ENCODE measurements around the gene PLEKHG4B.
A peak's percentile ranks its signal among the peaks of the same experiment; 100 is the strongest.
"Not testable (repeated sequence)": the region's sequence is repeated elsewhere in the genome, so short reads cannot be mapped to it uniquely, and the experiment has no call there.

PLEKHG4B gene

DNA sequence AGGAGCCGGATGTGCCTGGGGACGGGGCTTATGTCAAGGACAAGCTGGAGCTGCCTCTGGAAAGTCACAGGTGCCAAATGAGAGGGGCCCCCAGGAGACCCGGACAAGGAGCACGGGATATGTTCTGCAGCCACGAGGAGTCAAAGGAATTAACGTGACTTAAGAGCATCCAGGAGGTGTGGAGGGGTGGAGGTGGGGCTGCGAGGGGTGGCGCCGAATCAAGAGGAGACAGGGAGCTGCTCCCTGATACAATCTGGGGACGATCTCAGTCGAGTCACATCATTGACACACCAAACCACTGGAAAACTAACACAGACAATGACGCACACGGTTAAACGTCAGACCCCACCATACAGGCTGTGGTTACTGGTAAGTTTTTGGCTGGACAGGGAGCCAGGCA lies 115.6 kb downstream of the PLEKHG4B start:
- Mint-ChIP-seq H3K4me3 (no peak overlapping the region), H3K27ac (no peak overlapping the region), H3K36me3 (ENCODE audit: low read depth) (peaks cover 22% of the 10 kb centered on the region), H3K27me3 (ENCODE audit: low read depth) (no peaks in the 10 kb centered on the region), H3K9me3 (no peaks in the 10 kb centered on the region), H3K4me1 (ENCODE audit: low read depth) (peaks cover 9% of the 10 kb centered on the region)
- DNase-seq (ENCODE audit: low spot score), result no peak

DNA sequence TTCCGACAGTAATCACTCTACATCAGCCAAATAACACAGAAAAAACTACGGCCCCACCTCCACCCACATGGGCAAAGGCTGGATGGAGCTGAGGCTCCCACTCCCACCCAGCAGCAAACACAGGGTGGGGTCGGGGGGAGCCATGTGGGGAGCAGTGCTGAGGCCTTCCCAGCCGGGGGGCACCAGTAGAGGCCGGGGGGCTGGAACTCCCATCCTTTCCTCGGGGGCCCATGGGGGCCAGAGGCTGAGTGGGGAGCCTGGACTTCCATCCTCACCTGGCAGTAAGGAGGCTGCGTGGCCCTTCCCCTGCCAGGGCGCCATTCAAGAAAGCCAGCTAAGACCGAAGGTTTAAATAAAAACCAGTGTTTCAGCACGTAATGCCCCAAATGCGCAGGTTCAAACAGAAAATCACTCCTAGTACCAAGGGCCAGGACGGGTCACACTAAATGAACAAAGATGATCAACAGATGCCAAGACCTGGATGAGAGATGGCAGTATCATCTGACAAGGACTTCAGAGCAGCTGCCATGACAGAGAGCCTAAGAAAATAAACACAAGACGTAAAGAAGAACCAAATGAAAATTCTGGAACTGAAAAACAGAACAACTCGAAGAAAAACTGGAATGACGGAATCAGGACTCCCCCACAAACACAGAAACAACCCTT lies 116.6 kb downstream of the PLEKHG4B start:
- H3K27ac Mint-ChIP-seq, result no peak overlapping the region
- no peak overlapping the region for H3K4me3 Mint-ChIP-seq
- peaks cover 23% of the 10 kb centered on the region for H3K36me3 Mint-ChIP-seq (ENCODE audit: low read depth)
- H3K9me3 Mint-ChIP-seq, result no peaks in the 10 kb centered on the region
- no peak for DNase-seq (ENCODE audit: low spot score)
- peaks cover 9% of the 10 kb centered on the region for H3K4me1 Mint-ChIP-seq (ENCODE audit: low read depth)
- H3K27me3 Mint-ChIP-seq (ENCODE audit: low read depth), result no peaks in the 10 kb centered on the region

DNA sequence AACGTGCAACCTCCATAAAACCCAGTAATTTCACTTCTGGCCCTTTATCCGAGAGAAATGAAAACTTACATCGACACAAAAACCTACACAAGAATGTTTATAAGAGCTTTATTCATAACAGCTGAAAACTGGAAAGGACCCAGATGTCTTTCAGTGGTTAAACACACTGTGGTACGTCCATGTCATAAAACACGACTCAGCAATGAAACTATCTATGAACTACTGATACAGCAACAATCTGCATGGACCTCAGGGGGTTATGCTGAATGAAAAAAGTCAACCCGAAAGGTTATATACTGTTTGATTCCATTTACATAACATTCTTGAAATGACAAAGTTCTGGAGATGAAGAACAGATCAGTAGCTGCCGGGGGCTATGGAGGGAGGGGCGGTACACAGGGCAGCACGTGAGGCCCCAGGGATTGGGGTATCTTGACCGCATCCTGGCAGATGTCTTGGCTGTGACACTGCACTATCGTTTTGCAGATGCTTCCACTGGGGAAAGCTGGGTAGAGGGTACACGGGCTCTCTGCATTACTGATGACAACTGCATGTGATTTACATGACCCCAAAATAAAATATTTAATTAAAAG lies 121.9 kb downstream of the PLEKHG4B start:
- no peak for DNase-seq (ENCODE audit: low spot score)
- Mint-ChIP-seq H3K9me3 (no peaks in the 10 kb centered on the region), H3K27me3 (ENCODE audit: low read depth) (no peaks in the 10 kb centered on the region), H3K4me3 (no peak overlapping the region), H3K4me1 (ENCODE audit: low read depth) (peaks cover 30% of the 10 kb centered on the region), H3K27ac (peak overlapping the region; percentile 39), H3K36me3 (ENCODE audit: low read depth) (peaks cover 26% of the 10 kb centered on the region)

DNA sequence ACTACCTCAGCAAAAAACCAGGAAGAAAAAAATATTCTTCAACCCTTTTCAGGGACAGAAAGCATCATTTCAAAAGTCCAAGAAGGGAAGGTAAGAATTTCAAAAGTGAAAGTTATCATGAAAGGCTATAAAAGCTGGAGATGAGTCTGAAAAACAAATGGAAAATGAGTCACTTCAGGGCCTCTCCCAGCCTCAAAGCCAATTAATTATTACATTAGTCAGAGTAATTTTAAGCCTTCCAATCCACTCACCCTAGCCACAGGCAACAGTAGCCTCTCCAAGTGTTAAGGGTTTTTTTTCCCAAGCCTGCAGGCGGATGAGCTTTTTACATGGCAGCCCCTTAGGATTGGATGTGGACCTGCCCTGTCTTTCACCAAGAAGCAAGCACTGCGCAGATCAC lies 123.3 kb downstream of the PLEKHG4B start:
- not testable (repeated sequence) for H3K27me3 Mint-ChIP-seq (ENCODE audit: low read depth); H3K9me3 Mint-ChIP-seq
- Mint-ChIP-seq H3K4me1 (ENCODE audit: low read depth) (peaks cover 24% of the 10 kb centered on the region), H3K36me3 (ENCODE audit: low read depth) (peaks cover 30% of the 10 kb centered on the region), H3K4me3 (peak overlapping the region; percentile 50), H3K27ac (peak overlapping the region; percentile 74)
- DNase-seq (ENCODE audit: low spot score), result peak; percentile 18

DNA sequence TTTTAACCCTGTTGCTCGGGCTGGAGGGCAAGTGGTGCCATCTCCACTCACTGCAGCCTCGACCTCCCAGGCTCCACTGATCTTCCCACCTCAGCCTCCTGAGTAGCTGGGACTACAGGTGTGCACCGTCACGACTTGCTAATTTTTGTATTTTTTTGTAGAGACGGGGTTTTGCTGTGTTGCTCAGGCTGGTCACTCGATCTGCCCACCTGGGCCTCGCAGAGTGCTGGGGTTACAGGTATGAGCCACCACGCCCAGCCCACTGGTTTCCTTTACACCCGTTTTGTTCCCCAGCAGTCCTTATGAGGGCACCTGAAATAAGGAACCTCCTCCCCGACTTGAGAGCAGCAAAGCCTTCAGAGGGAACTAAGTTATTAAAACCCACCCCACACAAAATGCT lies 124.1 kb downstream of the PLEKHG4B start:
- not testable (repeated sequence) for H3K27me3 Mint-ChIP-seq (ENCODE audit: low read depth); DNase-seq (ENCODE audit: low spot score); H3K9me3 Mint-ChIP-seq
- Mint-ChIP-seq H3K27ac (peak overlapping the region; percentile 74), H3K36me3 (ENCODE audit: low read depth) (peaks cover 32% of the 10 kb centered on the region), H3K4me1 (ENCODE audit: low read depth) (peaks cover 27% of the 10 kb centered on the region), H3K4me3 (peak overlapping the region; percentile 50)

DNA sequence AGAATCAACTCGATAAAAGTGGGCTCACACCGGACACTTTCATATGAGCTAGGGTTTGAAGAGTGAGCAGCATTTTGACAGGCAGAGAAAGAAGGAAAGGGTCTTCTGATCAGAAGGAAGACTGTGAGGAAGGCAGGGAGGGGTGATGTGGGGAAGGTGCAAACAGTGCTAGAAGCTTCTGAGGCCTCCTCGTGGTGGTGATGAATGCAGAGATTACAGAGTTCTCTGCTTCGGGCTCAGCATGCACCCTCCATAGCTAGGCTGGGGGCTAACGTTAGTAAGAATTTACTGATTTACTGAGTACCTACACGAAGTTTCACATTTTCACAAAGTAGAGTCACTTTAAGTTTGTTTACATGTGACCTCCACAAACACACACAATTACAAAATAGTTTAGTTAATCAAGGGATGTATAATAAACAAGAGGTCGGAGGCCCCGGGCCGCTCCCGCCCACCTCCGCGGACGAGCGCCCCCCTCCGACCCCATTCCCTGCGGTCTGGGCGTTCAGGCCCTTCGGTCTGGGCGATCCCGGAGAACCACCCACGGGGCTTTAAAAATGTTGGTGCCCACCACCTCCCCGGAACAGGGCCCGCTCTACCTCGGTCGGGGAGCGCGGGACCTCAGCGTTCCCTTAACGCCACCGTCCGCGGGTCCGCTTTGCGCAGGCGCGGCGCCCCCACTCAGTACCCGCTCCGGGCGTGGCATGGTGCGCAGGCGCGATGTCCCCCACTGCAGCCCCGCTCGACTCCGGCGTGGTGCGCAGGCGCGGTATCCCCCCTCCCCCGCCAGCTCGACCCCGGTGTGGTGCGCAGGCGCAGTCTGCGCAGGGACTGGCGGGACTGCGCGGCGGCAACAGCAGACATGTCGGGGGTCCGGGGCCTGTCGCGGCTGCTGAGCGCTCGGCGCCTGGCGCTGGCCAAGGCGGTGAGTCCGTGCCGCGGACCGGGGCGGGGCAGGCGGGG lies 125.8 kb downstream of the PLEKHG4B start, which contains the start of the genes CCDC127 and SDHA:
Gene CCDC127, minus strand, starts transcription at position 660 of the 963 bp plus-strand sequence. CDS start 1,304 bp downstream, outside the sequence.
Gene SDHA, plus strand, starts transcription at position 827 of the 963 bp plus-strand sequence. Its CDS starts 36 bp downstream, at position 863.
- H3K27ac Mint-ChIP-seq, result peak within 1 kb of the TSS; percentile 94

DNA sequence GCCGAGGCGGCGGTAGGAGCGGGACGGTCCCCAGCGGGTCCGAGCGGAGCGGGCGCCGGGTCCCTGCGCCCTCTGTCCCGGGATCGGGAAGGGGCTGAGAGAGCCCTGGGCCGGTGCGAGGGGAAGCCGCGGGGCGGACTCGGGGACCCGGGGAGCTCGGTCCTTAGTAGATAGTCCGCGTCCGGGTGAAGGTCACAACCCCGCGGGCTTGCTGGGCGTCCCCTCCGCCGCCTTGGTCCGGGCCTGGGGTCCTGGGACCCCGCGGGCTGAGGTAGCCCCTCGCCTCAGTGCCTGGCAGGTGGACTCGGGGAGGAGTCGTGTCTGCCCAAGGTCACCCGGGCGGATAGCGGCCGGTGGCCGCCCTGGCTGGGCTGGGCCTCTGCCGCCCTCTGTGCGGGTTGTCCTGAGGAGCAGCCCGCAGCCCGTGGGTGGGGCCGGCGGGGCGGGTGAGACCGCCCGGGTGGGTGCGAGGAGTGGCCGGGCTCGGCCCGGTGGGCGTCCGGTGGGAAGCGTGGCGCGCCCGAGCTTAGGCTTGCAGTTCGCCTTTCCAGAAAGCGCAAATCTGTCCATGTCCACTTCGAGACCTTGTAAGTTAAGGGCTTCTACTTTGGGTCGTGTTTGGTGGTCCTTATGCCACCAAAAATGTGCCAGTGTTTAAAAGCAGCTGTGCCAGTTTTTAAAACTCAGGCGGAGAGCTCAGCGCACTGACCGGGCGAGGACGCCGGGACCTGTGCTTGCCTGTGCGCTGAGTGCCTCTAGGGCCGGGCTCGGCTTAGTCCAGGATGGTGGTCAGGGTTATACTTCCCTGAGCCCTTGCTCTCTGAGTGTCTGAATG lies 126.7 kb downstream of the PLEKHG4B start:
- peak; percentile 37 for DNase-seq (ENCODE audit: low spot score)
- Mint-ChIP-seq H3K4me3 (peak overlapping the region; percentile 98), H3K36me3 (ENCODE audit: low read depth) (peaks cover 34% of the 10 kb centered on the region), H3K27ac (peak overlapping the region; percentile 94), H3K4me1 (ENCODE audit: low read depth) (peaks cover 43% of the 10 kb centered on the region), H3K9me3 (no peaks in the 10 kb centered on the region), H3K27me3 (ENCODE audit: low read depth) (no peaks in the 10 kb centered on the region)

More for the DNA sequence above, 125.8 kb downstream of the PLEKHG4B start, which contains the start of the genes CCDC127 and SDHA:
- Mint-ChIP-seq H3K36me3 (ENCODE audit: low read depth) (peaks cover 34% of the 10 kb centered on the region), H3K4me3 (peak within 1 kb of the TSS; percentile 98), H3K4me1 (ENCODE audit: low read depth) (peaks cover 37% of the 10 kb centered on the region)
- peak; percentile 98 for DNase-seq (ENCODE audit: low spot score)
- not testable (repeated sequence) for H3K27me3 Mint-ChIP-seq (ENCODE audit: low read depth); H3K9me3 Mint-ChIP-seq

DNA sequence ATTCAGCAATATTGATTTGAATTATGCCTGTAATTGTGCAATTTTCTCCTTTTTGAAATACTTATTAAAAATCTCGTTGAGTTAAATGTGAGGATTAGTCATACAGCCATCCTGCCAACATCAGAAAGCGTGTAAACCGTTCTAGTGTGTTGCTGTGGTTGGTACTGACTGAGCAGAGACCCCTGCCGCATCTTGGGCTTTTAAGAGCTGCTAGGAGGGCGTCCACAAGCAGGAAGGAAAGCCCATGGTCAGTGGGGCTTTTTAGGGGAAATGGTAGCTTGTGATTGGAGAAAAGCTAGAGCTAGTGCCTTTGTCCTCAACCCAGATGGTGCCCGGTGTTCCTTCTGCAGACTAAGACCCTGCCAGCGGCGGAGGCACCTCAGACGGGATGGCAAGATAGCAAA lies 127.5 kb downstream of the PLEKHG4B start:
- no peaks in the 10 kb centered on the region for H3K27me3 Mint-ChIP-seq (ENCODE audit: low read depth)
- DNase-seq (ENCODE audit: low spot score), result peak; percentile 23
- H3K36me3 Mint-ChIP-seq (ENCODE audit: low read depth), result peaks cover 30% of the 10 kb centered on the region
- H3K4me1 Mint-ChIP-seq (ENCODE audit: low read depth), result peaks cover 36% of the 10 kb centered on the region
- H3K9me3 Mint-ChIP-seq, result no peaks in the 10 kb centered on the region
- peak overlapping the region; percentile 94 for H3K27ac Mint-ChIP-seq
- peak overlapping the region; percentile 98 for H3K4me3 Mint-ChIP-seq

DNA sequence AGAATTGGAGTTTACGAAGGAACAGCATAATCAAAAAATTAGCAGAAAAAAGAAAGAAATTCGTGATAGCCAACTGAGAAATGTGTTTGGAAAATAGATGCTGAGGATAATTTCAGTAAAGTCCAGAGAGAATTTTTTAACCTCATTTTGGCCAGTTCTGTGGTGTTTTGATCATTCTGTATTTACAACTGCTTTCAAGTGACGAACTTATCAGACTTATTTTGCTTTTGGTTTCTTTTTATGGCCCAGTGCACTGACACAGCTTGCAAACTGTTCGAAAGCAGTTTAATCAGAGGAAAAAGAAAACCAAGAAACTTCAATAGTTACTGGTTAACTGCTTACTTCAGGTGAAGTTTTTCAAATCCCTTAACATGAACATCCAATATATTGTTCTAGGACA lies 128.0 kb downstream of the PLEKHG4B start:
- Mint-ChIP-seq H3K4me1 (ENCODE audit: low read depth) (peaks cover 35% of the 10 kb centered on the region), H3K27ac (peak overlapping the region; percentile 94), H3K4me3 (peak overlapping the region; percentile 98), H3K36me3 (ENCODE audit: low read depth) (peaks cover 34% of the 10 kb centered on the region), H3K9me3 (no peaks in the 10 kb centered on the region), H3K27me3 (ENCODE audit: low read depth) (no peaks in the 10 kb centered on the region)
- DNase-seq (ENCODE audit: low spot score), result no peak

DNA sequence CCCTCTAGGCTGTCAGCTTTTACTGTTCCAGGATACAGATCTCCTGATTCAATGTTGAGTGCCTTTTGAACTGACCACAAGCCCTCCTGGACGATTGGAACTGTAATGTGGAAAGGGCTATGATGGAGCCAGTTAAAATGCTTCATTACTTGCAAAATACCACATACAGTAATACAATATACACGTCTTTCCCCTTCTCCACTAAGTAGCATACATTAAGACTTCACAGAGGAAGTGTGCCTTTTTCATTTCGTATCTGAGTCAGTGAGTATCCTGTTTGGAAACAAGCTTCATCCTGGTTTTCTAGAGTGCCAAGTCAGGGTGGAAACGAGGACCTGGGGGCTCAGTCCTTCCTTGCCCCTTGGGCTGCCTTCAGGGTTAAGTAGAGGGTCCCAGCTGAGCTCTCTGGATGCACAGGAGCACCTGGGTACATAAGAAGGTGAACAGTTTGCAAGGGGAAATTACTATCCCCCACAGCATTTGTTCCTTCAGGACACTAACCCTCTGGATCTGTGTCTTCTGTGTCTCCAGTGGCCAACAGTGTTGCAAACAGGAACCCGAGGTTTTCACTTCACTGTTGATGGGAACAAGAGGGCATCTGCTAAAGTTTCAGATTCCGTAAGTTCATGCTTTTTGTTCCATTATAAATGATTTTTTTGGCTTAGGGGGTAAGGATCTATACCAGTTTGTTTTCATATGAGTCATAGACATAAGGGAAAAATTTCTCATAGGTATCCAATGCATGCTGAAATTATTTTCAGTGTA lies 131.2 kb downstream of the PLEKHG4B start:
- peak overlapping the region; percentile 38 for H3K27ac Mint-ChIP-seq
- H3K4me1 Mint-ChIP-seq (ENCODE audit: low read depth), result peaks cover 23% of the 10 kb centered on the region
- H3K9me3 Mint-ChIP-seq; H3K27me3 Mint-ChIP-seq (ENCODE audit: low read depth); H3K4me3 Mint-ChIP-seq; DNase-seq (ENCODE audit: low spot score): not testable (repeated sequence)
- H3K36me3 Mint-ChIP-seq (ENCODE audit: low read depth), result peaks cover 42% of the 10 kb centered on the region

DNA sequence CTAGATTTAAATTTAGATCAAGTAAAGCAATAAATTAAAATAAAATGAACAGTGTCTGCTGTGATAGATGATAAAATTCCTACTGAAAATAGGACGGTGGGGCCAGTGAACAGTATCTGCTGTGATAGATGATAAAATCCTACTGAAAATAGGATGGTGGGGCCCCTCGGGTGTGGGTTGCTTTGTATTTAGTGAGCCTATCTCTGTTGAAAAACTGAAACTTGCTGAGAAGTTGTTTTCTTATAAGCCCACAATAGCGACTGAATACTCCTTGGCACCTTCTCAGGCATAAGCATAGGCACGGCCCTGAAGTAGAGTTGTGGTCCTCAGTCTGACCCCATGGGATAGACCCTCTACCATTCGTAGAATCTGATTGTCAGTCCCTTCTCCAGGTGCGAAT lies 131.8 kb downstream of the PLEKHG4B start:
- DNase-seq (ENCODE audit: low spot score), result no peak
- Mint-ChIP-seq H3K36me3 (ENCODE audit: low read depth) (peaks cover 45% of the 10 kb centered on the region), H3K27ac (no peak overlapping the region), H3K27me3 (ENCODE audit: low read depth) (no peaks in the 10 kb centered on the region), H3K9me3 (no peaks in the 10 kb centered on the region), H3K4me3 (no peak overlapping the region), H3K4me1 (ENCODE audit: low read depth) (peaks cover 23% of the 10 kb centered on the region)

DNA sequence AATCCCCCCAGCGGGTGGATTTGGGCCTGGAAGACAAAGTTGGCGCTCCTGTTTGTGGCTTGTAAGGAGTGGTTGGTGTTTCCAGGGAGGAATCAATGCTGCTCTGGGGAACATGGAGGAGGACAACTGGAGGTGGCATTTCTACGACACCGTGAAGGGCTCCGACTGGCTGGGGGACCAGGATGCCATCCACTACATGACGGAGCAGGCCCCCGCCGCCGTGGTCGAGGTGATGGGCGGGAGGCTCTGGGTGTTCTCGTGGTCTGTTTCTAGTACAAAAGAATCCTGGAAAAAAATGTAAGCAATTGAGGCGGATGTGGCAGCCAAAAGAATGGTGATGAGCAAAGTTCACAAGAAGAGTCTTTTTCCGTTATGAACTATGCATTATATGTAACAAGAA lies 133.4 kb downstream of the PLEKHG4B start:
- peaks cover 27% of the 10 kb centered on the region for H3K4me1 Mint-ChIP-seq (ENCODE audit: low read depth)
- no peak overlapping the region for H3K27ac Mint-ChIP-seq
- peaks cover 48% of the 10 kb centered on the region for H3K36me3 Mint-ChIP-seq (ENCODE audit: low read depth)
- no peak overlapping the region for H3K4me3 Mint-ChIP-seq
- no peaks in the 10 kb centered on the region for H3K27me3 Mint-ChIP-seq (ENCODE audit: low read depth)
- H3K9me3 Mint-ChIP-seq, result no peaks in the 10 kb centered on the region
- DNase-seq (ENCODE audit: low spot score), result no peak
